Measurements from ENCODE around the gene BLM. TPM values are rescaled to one million over a fixed set of nuclear protein-coding genes. Genes with fewer than 3 reads are reported as not detected.

The BLM gene
- total and polyA plus RNA-seq, 12 donors = 3.5 to 35.0 (median 7.9) TPM

DNA sequence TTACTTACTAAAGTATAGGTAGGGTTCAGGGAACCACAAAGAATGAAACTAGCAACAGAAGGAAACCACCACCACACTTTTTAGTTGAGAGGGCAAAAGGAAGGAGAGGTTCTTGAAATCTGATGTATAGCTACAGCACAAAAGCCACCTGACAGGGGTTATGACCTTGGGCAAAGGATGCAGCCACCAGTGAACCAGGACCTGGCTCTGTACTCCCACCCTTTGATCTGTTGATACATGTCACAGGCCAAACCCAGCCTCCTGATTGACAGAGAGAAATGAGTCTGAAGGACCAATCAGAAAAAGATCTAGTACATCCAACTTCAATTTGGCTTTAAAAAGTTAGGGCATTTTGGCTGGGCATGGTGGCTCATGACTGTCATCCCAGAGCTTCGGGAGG lies 20.0 kb upstream of the BLM start:
- 95 to 96% methylated on average over 1 of the region's 1 CpG for WGBS, 2 donors
- ATAC-seq (no peak), DNase-seq (no peak)
- Histone ChIP-seq H3K27ac (no peak overlapping the region), H3K4me1 (peaks cover 0 to 15% (median 0%) of the 10 kb centered on the region in 9 donors), H3K4me3 (no peak overlapping the region), H3K9me3 (no peaks in the 10 kb centered on the region), H3K36me3 (no peaks in the 10 kb centered on the region), H3K27me3 (no peaks in the 10 kb centered on the region)
- intact Hi-C loops (cut with DNase I) = loop anchor here in 1 of 10 donors (5.0 kb wide), 1 partner anchor 190 kb away; no protein-coding TSS in a partner anchor
- TF ChIP-seq, protein P1, sequence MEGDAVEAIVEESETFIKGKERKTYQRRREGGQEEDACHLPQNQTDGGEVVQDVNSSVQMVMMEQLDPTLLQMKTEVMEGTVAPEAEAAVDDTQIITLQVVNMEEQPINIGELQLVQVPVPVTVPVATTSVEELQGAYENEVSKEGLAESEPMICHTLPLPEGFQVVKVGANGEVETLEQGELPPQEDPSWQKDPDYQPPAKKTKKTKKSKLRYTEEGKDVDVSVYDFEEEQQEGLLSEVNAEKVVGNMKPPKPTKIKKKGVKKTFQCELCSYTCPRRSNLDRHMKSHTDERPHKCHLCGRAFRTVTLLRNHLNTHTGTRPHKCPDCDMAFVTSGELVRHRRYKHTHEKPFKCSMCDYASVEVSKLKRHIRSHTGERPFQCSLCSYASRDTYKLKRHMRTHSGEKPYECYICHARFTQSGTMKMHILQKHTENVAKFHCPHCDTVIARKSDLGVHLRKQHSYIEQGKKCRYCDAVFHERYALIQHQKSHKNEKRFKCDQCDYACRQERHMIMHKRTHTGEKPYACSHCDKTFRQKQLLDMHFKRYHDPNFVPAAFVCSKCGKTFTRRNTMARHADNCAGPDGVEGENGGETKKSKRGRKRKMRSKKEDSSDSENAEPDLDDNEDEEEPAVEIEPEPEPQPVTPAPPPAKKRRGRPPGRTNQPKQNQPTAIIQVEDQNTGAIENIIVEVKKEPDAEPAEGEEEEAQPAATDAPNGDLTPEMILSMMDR (IDR thresholded peaks at IDR 0.05) = no peak

DNA sequence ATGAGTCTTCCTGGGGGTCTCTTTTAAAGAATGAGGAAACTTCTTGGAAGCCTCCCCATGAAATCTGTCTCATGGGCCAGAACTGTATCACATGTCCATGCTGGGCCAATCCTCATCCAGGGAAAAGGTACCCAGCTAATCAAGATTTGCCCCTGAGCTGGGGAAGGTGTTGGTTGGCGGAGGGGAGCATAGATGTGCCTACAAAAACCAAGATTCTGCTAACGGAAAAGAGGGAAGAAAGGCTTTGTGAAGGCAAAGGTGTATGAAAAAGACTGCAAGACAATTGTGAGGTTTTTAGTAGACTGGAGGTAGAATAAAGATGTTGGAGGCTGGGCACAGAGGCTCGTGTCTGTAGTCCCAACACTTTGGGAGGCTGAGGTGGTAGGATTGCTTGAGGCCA lies 18.5 kb upstream of the BLM start:
- ATAC-seq (no peak), DNase-seq (no peak)
- 92 to 100% methylated on average over 3 of the region's 3 CpGs for WGBS, 2 donors
- Histone ChIP-seq H3K27me3 (no peaks in the 10 kb centered on the region), H3K27ac (no peak overlapping the region), H3K4me1 (peaks cover 0 to 17% (median 0%) of the 10 kb centered on the region in 9 donors), H3K36me3 (no peaks in the 10 kb centered on the region), H3K9me3 (peaks cover 0 to 11% (median 5%) of the 10 kb centered on the region in 11 donors), H3K4me3 (no peak overlapping the region)
- intact Hi-C loops (cut with DNase I) = loop anchor here in 1 of 10 donors (5.0 kb wide), 1 partner anchor 189 kb away; no protein-coding TSS in a partner anchor
- TF ChIP-seq, protein P1 (IDR thresholded peaks at IDR 0.05) = no peak

DNA sequence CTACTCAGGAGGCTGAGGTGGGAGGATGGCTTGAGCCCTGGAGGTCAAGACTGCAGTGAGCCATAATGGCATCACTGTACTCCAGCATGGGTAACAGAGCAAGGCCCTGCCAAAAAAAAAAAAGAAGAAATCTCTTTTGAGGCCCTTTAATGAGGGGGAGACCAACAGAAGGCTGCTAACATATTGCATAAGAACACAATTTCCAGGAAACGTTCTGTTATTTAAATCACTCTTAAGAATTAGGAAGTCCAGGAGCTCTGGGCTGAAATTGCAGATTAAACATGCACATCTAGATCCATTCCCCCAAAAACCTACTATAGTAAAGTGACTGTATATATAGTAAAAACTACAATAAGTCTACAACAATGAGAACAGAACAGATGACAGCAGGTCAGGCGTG lies 16.1 kb upstream of the BLM start:
- Histone ChIP-seq H3K27ac (peak overlapping the region in 1 of 10 donors; percentile 44), H3K4me1 (peaks cover 0 to 17% (median 0%) of the 10 kb centered on the region in 9 donors), H3K36me3 (no peaks in the 10 kb centered on the region), H3K9me3 (peaks cover 0 to 22% (median 5%) of the 10 kb centered on the region in 11 donors), H3K4me3 (no peak overlapping the region), H3K27me3 (no peaks in the 10 kb centered on the region)
- 85 to 90% methylated on average over 2 of the region's 2 CpGs for WGBS, 2 donors
- no peak for DNase-seq
- TF ChIP-seq, protein P1 (IDR thresholded peaks at IDR 0.05) = no peak
- ATAC-seq = peak in 2 of 8 donors; percentile 39 to 44
- intact Hi-C loops (cut with DNase I) = no loop called here

DNA sequence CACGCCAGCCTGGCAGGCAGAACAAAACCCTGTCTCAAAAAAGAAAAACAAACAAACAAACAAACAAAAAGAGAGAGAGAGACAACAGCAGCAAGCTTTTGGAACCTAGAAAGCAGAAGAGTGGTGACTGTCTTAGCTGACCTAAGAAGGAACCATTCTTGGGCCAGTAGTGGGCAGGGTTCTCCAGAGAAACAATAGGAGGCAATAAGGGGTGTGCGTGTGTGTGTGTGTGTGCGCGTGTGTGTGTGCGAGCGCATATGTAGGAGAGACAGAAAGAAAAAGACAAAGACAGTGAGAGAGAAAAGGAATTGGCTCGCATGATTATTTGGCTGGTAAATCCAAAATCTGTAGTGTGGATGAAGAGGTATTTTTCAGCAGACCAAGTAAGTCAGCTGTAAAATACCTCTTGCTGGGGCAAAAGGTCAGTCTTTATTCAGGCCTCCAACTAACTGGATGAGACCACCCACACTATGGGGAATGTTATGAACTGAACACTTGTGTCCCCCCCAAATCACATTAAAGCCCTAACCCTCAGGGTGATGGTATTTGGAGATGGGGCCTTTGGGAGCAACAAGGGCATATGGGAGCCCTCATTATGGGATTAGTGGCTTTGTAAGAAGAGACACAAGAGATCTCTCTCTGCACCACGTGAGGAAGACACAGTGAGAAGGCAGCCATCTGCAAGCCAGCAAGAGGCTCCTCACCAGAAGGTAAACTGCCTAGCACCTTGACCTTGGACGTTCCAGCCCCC lies 15.1 kb upstream of the BLM start:
- H3K27me3 ChIP-seq = no peaks in the 10 kb centered on the region
- TF ChIP-seq, protein P1 (IDR thresholded peaks at IDR 0.05) = peak in 1 of 9 donors; percentile 21
- DNase-seq (peak; percentile 10 to 23), ATAC-seq (peak in 3 of 8 donors; percentile 55 to 65 (median 58))
- WGBS, 2 donors = 85 to 90% methylated on average over 9 of the region's 9 CpGs
- H3K36me3 ChIP-seq = no peaks in the 10 kb centered on the region
- H3K9me3 ChIP-seq = peaks cover 0 to 22% (median 5%) of the 10 kb centered on the region in 11 donors
- intact Hi-C loops (cut with DNase I) = no loop called here
- H3K4me3 ChIP-seq = no peak overlapping the region
- H3K4me1 ChIP-seq = peaks cover 0 to 17% (median 0%) of the 10 kb centered on the region in 9 donors
- peak overlapping the region in 1 of 10 donors; percentile 44 for H3K27ac ChIP-seq

All from heart right ventricle (tissue), 16 donors.